NCI-H510A (cell line): ENCODE results near the gene CHRNB1.
"Not testable (repeated sequence)": the region's sequence is repeated elsewhere in the genome, so short reads cannot be mapped to it uniquely, and the experiment has no call there.

ENCODE experiments used
- DNase-seq: peaks from one replicate; lab custom pipeline; 2025; lab: John Stamatoyannopoulos, UW

CHRNB1 gene

DNA sequence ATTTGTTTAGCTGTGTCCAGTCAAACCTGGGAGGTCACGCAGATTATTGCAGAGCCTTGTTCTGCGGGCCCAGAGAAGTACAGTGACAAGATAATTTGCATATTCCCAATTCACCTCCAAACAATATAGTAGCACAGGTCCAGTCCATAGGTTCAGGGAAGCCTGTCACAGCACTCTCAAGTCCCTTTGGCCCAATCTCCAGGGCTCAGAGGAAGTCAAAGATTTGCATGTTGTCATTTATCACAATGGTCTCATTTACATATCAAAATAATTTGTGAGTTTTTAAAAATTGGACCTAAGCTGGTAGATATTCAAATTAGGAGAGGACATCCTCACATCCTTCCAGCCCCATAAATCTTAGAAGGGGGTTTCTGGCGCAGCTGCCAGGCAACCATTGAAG, 22.6 kb downstream of the CHRNB1 start:
- DNase-seq = no peak

DNA sequence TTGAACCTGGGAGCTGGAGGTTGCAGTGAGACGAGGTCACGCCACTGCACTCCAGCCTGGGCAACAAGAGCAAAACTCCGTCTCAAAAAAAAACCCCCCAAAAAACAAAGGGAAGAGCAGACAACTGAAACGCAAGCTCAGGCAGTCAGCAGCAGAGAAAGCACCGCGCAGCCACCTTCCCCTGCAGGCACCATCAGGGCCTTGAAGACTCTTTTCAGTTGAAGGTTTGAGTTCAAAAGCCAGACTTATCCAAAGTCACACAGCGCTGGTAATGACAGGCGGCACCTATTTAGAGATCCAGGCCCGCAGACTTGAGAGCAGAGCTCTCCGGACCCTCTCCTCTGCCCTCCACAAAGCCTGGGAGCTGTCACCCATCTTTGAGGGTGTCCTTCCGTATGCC, 23.4 kb downstream of the CHRNB1 start:
- DNase-seq = no peak

DNA sequence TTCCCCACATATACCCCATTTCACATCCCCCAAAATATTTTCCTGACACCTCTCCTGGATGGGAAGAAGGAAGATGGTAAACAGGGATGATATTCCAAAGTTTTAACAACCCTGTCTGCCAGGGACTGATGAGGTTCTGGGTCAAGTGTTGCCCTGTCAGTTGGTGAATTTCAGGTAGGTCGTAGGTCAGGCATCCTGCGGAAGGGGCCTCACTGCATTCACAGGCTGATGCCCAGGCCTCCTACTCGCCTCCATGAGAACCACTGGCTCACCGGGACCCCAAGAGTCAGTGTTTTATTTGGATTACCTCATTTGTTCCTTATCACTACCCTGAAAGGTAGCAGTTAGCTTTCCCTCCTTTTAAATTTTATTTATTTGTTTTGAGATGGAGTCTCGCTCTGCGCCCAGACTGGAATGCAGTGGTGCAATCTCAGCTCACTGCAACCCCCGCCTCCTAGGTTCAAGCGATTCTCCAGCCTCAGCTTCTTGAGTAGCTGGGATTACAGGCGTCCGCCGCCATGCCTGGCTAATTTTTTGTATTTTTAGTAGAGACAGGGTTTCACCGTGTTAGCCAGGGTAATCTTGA, 24.0 kb downstream of the CHRNB1 start:
- DNase-seq = no peak

DNA sequence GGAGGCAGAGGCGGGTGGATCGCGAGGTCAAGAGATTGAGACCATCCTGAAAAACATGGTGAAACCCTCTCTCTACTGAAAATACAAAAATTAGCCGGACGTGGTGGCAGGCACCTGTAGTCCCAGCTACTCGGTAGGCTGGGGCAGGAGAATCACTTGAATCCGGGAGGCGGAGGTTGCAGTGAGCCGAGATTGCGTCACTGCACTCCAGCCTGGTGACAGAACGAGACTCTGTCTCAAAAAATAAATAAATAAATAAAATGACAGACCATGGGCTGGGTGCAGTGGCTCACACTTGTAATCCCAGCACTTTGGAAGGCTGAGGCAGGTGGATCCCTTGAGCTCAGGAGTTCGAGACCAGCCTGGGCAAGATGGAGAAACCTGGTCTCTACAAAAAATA, 25.0 kb downstream of the CHRNB1 start:
- not testable (repeated sequence) for DNase-seq

DNA sequence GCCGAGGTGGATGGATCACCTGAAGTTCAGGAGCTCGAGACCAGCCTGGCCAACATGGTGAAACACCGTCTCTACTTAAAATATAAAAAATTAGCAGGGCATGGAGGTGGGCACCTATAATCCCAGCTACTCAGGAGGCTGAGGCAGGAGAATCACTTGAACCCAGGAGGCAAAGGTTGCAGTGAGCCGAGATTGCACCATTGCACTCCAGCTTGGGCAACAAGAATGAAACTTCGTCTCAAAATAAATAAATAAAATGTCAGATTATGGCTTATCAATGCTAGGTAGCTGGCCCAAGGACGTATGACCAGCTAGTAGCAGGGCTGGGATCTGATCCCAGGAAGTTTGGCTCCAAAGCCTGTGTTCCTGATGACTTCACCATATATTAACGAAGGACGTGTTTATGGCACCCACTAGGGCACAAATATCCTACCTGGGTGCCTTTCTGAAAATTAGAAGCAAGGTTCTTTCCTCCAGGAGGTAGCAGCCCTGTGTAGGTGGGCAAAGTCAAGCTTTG, 25.7 kb downstream of the CHRNB1 start:
- DNase-seq = not testable (repeated sequence)

DNA sequence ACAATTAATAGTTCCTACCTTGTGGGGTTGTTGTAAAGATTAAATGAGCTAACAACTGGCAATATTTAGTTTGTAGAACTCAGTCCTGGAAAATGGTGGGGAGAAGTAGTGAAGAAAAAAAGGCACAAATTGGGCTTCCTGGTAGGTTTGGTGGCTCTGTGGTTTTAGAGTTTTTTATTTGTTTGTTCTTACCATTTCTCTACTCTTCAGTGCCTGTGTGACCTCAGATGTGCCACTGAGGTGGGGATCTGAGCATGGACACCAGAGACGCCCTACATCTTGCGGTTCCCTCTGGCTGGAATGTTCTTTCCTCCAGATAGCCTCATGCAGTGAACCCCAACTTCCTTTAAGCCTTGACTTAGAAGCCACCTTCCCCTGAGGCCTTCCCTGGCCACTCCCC, 26.9 kb downstream of the CHRNB1 start:
- DNase-seq = no peak

DNA sequence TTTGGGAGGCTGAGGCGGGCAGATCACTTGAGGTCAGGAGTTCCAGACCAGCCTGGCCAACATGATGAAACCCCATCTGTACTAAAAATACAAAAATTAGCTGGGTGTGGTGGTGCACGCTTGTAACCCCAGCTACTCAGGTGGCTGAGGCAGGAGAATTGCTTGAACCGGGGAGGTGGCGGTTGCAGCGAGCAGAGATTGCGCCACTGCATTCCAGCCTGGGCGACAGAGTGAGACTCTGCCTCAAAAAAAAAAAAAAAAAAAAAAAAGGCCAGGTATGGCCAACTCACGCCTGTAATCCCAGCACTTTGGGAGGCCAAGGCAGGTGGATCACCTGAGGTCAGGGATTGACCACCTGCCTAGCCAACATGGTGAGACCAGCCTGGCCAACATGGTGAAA, 29.9 kb downstream of the CHRNB1 start:
- not testable (repeated sequence) for DNase-seq

DNA sequence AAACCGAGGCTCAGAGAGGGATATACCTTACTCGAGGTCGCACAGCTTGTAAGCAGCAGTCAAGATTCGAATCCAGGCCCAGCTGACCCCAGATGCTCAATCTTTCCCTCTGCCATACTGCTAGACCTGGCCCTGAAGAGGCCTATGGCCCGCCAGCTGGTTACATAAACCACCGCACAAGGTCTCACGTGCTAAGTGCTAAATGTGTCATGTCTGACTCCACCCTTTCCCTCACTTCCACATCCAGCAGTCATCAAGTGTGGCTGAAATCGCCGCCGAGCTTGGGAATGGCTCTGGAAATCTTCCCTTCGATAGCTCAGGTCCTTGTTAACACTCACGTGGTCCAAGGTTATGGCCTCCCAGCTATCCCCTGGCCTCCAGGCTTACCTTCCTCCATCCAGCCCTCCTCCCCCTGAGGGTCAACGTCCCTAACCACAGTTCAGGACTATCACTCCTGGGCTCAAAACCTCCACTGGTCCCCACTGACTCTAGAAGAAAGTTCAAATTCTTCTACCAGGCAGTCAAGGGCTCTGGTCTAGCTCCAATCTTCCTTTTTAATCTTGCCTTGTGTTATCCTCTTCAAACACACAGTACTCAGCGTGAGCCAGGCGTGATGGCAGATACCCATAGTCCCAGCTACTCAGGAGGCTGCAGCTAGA, 31.0 kb downstream of the CHRNB1 start:
- DNase-seq = no peak

DNA sequence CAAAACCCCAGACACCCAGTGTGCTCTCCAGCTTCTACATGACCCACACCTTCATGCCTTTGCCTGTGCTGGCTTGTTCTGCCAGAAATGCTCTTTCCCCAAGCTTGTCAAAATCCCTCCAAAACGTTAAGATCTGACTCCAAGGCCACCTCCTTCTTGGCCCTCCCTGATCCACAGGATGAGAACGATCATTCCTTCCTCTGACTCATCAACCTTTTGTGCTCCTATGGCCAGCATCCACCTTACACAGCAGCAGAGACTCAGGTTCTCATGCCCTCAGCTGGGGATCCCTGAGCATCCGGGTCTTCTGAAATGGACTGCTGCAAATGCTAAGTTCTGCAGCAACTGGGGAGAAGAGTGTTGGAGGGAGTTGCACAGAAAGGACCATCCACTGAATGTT, 31.6 kb downstream of the CHRNB1 start:
- DNase-seq = no peak

DNA sequence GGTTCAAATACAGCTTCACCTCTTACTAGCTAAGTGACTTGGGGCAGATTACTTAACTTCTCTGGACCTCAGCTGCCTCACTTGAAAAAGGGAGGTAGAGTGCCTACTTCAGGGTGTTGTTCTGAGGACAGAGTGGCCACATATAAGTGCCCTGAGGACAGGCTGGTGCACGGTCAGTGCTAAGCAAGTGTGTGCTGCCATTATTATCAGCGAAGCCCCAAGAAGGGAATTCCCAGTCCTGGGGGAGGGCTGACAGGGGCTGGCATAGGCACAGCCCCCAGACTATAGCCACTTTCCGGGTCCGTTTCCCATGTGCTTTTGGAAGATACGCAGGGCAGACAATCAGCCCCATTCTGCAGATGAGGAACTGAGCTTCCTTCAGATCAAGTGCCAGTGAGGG, 32.1 kb downstream of the CHRNB1 start:
- no peak for DNase-seq

DNA sequence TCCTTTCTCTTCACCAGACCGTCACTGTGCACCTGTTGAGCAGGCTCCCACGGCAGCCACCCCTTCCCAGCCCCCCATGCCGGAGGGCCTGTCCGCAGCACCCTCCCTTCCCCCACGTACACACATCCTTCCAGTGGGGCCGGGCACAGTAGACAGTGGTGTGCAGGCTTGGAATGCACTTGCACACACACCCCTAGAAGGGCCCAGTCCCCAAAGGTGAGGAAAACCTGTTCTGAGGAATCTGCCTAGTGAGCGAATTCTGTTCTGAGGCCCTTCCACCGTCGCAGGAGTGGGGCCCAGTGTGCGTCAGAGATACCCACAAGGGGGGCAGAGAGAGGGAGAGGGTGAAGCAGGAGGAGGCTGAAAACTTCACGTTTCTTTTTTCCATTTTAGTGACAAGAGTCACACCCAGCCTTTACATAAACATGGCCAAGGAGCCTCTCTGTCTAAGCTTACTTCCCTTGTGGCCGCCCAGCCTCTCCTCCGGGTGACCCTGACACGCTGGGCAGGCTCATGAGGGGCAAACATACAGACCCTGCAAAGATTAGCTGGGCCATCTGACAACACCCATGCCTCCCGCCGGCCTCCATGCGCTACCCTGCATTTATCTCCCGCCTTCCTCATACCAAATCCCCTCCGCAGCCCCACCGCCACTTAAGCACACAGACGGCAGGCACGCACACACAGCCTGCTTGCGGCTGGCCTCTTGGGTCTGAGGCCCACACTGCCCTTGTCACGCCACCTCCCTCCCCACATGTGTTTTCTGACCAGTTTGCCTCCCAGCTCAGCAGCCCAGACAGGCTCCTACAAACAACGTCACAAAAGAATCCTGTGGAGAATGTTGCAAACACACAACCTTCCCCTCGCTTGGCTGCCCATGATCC, 32.8 kb downstream of the CHRNB1 start:
- DNase-seq = no peak

DNA sequence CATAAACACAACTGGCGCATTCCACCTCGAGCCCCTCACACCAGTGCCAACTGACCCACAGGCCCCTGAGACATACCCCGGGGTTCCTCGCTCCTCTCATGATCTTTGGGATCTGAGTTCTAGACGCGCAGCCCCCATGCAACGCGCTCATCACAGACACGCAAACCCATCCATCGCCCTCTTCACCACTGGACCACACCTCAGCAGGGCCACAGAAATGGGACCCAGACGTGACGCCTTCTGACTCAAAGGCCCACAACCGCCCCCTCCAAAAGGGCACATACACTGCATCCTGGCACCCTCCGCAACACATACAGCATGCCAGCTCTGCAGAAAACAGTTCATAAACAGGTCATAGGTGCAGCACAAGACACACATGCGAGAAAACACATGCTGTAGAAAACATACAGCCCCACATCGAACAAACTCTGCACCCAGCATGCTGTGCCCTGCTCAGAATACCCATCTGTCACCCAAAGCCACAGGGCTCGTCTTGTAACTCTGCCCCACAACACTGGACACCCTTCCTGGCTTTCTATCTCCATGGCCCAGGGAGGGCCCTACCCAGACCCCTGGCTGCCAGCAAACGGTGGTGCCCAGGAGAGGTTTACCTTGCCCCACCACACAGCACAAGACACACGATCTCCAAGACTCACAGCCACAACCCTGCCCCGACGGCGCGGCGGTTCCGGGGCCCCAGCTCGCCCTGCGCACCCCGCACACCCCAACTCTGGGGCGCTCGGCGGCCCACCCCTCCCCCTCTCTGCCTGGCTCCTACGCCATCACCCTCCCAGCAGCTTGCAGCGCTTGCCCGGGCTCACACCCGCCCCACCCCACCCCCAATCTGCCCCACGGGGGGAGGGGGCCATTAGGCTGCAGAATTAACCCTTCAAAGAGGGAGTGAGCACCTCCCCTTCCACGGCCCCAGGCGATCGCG, 33.7 kb downstream of the CHRNB1 start:
- DNase-seq = no peak

DNA sequence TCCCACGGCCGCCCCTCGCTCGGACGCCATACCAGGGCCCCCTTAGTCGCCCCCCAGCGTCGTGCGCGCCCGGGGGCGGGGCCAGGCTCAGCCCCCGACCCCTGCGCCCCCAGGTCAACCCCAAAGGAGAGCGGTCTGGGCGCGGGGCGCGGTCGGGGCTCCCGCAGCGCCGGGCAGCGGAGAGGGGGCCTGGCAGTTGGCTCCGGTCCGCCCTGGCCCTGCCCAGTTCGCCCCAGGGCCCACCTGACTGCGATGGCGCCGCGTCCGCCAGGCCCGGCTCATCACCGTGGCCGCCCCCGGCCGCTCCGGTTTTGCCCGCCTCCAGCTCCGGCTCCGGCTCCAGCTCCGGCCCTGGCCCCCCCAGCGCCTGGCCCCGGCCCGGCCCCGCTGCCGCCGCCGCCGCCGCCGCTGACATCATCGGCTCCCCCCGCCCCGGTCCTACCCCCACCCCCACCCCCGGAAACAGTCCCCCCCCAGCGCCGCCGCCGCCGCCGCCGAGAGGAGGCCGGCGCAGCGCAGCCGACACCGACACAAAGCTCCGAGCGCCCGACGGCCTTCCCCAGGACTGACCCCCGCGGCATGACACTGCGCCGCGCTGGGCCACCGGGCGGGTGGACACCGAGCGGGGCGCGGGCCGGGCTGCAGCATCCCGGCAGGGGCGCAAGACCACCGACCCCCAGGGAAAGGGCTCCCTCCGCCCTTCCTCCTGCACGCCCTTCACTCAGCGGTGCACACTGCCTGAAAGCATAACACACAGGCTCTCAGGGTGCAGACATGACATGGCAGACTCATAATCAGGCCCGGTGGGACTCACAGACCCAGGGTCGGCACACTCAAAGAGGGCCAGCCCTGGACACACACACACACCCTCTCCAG, 34.6 kb downstream of the CHRNB1 start, which contains the start of gene ZBTB4:
ZBTB4 (minus strand) TSS at position 419 of the 876 bp plus-strand sequence. CDS start 12,830 bp downstream, outside the sequence.
- peak; percentile 51 for DNase-seq

DNA sequence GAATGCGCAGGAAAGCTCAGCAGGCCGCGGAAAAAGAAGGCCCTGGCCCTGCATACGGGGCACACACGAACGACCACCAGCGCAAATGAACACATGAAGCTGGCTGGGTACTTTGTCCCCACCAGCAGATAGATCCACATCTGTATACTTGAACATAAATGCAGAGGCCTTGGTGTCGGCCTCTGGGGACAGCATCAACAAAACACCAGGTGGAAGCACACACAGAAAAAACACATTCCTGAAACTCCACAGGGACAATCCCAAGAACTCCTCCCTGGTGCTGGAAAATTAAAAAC, 35.2 kb downstream of the CHRNB1 start:
- no peak for DNase-seq

DNA sequence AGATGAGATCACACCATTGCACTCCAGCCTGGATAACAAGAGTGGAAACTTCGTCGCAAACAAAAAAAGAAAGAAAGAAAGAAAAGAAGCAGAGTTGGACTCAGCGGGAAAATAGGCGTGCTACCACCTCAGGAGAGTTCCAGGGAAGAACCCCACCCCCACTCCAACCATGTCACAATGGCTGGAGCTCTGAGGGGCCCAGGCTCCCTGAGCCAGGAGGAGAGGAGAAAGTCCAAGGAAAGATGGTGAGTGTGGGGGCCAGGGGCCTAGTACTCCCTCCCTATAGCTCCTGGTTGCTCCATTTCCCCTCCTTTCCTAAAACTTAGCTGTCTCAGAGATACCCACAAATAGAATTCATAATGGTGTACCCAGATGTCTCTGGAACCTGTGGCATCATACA, 36.4 kb downstream of the CHRNB1 start, which contains the start of gene SLC35G6:
SLC35G6 (plus strand) TSS at position 172 of the 400 bp plus-strand sequence; CDS start at position 243, 71 bp downstream.
- not testable (repeated sequence) for DNase-seq

DNA sequence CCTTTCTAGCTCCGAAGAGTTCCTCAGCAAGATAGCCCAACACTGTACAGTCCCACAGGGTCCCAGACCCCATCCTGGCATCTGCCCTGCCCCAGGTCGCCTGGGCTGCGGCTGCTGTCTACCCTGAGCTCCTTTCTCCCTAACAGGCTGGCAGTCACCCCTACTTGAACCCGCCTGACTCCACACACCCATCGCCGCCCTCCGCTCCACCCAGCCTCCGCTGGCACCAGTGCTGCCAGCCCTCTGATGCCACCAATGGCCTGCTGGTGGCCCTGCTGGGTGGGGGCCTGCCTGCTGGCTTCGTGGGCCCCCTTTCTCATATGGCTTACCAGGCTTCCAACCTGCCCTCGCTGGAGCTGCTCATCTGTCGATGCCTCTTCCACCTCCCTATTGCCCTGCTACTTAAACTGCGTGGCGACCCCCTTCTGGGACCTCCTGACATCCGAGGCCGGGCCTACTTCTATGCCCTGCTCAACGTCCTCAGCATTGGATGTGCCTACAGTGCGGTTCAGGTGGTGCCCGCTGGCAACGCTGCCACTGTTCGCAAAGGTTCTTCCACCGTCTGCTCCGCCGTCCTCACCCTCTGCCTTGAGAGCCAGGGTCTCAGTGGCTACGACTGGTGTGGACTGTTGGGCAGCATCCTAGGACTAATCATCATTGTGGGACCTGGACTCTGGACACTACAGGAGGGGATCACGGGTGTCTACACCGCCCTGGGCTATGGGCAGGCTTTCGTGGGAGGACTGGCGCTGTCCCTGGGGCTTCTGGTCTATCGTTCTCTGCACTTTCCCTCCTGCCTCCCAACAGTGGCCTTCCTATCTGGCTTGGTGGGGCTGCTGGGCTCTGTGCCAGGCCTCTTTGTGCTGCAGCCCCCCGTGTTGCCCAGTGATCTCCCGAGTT, 37.2 kb downstream of the CHRNB1 start:
- DNase-seq = not testable (repeated sequence)

DNA sequence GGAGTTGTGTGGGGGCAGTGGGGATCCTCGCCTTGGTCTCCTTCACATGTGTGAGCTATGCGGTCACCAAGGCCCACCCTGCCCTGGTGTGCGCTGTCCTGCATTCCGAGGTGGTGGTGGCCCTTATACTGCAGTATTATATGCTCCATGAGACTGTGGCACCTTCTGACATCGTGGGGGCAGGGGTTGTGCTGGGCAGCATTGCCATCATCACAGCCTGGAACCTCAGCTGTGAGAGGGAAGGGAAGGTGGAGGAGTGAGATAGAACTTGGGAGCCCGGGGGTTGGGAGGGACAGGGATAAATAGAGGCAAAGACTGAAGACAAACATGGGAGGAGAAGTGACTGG, 37.9 kb downstream of the CHRNB1 start:
- DNase-seq = not testable (repeated sequence)

DNA sequence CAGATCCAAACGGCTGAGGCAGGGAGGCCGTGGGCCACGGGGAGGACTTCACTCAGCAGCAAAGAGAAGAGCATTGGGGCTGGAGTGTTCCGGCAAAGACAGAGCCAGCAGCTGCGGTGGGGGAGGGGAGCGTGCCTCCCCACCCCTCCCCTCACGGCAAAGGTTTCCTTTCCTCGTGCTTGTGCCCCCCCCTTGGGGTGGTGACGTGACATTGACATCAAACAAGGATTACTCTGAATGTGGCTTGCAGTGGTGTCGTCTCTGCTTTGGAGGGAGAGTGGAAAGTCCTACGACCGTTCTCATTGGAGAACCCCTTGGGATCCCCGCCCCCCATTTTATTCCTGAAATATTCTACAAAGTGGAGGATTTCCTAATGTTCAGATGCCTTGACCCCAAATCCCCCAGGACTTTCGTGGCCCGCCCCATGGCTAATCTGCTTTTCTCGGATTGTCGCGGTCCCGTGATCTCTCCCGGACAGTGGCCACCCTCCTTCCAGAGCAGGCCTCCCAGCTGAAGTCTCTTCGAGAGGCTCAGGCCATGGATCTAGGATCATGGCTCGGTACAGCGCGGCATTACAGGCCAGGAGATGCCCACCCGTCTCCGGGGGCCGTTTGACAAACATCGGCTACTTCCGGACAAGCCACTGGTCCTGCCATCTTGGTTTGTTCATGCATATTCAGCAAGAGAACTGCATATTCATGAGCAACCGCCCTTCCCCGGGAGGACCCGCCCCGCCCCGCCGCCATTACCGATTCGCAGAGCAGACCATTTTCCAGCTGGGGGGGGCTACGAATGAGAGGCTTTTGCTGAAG, 38.6 kb downstream of the CHRNB1 start:
- peak; percentile 91 for DNase-seq
